ENCODE results near the gene H2BK1. TPM values are rescaled to one million over a fixed set of nuclear protein-coding genes. Genes with fewer than 3 reads are reported as not detected.

H2BK1 gene
- total RNA-seq, 1 experiment from 2014 or later = not detected

GRCh38 chr7:151232917-151233701, 22.8 kb upstream of the H2BK1 start:
- peak; percentile 90 for DNase-seq (ENCODE audit: low read depth)

GRCh38 chr7:151232091-151232916, 22.0 kb upstream of the H2BK1 start, which contains the start of gene CHPF2:
Gene CHPF2 (plus strand): TSS chr7:151232483. CDS start chr7:151234012, 1,529 bp downstream.
- DNase-seq (ENCODE audit: low read depth) = peak; percentile 88

- DNase-seq (ENCODE audit: low read depth) = no peak
Measured at GRCh38 chr7:151231080-151231479, 20.8 kb upstream of the H2BK1 start.

GRCh38 chr7:151229249-151229648, 19.0 kb upstream of the H2BK1 start:
- no peak for DNase-seq (ENCODE audit: low read depth)

- DNase-seq (ENCODE audit: low read depth) = no peak
Measured at GRCh38 chr7:151228024-151228866, 18.0 kb upstream of the H2BK1 start.

DNA sequence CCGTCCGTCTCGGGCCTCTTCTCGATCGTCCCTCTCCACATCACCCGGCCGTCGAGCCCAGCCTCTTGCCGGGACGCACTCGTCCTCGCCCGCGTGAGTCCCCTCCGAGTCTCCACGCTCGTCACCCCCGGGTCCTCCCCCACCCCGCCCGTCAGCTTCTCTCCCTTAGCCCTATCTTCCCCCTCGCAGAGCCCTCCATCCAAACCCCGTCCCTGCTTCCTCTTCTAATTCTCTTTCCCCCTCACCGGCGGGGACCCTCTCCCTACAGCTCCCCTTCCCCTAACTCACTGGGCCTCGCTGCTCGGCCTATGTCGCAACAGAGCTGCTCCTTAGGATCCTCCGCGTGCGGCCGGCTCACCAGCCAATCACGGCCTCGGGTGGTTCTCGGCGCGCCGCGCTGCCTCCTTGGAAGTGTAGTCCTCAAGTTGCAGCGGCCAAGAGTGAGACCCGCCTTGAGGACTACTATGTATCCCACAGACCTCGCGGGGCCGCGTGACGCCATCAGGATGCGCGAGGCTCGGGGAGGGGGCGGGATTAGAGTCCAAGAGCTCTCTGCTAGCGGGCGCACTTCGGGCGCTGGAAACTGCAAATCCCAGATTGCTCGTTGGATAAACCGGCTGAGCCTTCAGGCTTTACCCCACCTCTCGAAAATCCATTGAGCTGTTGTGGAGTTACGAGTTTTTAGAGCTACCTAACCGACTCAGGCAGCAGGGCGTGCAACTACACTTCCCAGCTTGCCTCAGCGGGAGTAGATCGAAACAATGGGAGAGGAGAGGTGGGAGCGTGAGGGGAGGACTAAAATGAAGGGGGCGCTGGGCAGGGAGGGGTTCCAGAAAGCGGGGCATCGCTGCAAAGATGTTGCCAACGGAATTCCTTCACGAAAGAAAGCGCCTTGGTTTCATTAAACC, 16.8 kb upstream of the H2BK1 start, which contains the start of gene ABCF2:
Gene ABCF2 (minus strand): TSS at position 331 of the 908 bp plus-strand sequence. CDS start 747 bp downstream, outside the sequence.
- peak; percentile 100 for DNase-seq (ENCODE audit: low read depth)

- DNase-seq (ENCODE audit: low read depth) = no peak
Measured at GRCh38 chr7:151226560-151226874, 16.2 kb upstream of the H2BK1 start.

DNA sequence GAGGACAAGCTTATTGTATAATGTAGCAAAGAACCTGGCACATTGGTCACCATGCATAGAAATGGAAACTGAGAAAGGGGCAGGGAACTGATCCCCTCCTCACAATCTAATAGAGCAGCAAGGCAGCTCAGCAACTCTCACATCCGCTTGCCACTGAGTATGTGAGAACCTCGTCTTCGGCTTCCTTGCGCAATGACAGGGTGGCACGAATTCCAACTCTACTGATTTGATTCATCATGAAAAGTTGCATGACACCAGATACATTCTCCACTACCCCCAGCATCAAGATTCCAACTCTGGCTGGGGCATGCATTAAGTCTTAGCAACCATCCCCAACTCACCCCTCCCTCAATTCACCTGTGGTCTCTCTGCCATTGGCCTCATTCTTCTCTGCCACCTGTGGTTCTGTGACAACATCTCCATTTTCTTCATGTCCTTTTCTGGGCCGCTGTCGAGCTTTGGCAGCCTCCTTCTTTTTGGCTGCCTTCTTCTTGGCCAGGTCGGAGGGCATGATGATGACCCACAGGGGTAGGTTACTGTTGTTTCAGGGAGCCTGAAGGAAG, 15.7 kb upstream of the H2BK1 start:
- DNase-seq (ENCODE audit: low read depth) = no peak

DNA sequence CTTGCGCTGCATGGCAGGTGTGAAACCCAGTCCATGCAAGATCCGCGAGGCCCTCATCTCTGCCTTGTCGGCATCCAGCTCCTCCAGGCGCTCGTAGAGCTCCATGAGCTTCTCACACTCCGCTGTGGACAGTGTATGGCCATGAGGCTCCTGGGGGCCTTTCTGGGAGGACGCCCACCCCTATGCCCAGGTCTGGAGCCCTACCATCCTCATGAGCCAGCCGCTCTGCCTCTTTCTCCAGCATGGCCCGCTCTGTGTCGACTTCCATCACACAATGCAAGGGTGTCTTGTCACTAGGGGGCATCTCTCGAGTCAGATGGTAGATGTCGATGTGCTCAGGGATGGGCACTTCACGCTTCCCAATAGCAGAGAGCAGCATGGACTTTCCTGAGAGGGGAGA, 13.4 kb upstream of the H2BK1 start:
- DNase-seq (ENCODE audit: low read depth) = no peak

GRCh38 chr7:151218170-151218569, 7.9 kb upstream of the H2BK1 start:
- no peak for DNase-seq (ENCODE audit: low read depth)

- DNase-seq (ENCODE audit: low read depth) = no peak
Measured at GRCh38 chr7:151215396-151215795, 5.1 kb upstream of the H2BK1 start.

DNA sequence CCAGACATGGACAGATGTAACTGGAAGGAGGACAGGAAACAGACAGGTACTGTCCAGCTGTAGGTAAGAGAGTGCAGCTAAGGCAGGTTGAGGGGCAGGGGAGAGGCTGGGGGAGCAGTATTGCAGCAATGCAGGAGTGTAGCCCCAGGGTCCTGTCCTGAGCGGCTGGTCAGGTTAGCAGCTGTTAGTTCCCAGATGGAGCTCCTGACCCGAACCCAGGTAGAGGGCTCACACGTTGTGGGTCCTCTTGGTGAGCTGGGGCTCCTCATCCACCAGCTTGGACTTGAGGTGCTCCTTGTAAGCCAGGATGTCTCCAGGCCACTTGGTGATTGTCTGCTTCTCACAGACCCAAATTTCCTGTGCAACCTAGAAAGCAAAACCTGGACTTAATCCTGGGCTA, 3.5 kb upstream of the H2BK1 start:
- no peak for DNase-seq (ENCODE audit: low read depth)

DNA sequence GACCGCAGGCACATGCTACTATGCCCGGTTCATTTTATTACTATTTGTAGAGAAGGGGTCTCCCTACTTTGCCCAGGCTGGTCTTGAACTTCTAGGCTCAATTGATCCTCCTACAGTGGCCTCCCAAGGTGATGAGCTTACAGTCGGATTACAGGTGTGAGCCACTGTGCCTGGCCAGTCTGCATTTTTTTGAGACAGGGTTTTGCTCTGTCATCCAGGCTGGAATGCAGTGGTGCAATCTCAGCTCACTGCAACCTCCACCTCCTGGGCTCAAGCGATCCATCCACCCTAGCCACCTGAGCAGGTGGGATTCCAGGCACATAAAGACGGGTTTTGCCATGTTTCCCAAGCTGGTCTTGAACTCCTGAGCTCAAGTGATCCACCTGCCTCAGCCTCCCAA, 2.3 kb upstream of the H2BK1 start:
- DNase-seq (ENCODE audit: low read depth) = no peak

- no peak for DNase-seq (ENCODE audit: low read depth)
Measured at GRCh38 chr7:151211155-151211772, 976 bp upstream of the H2BK1 start.

GRCh38 chr7:151209588-151209987, 700 bp downstream of the H2BK1 start:
- DNase-seq (ENCODE audit: low read depth) = no peak

DNA sequence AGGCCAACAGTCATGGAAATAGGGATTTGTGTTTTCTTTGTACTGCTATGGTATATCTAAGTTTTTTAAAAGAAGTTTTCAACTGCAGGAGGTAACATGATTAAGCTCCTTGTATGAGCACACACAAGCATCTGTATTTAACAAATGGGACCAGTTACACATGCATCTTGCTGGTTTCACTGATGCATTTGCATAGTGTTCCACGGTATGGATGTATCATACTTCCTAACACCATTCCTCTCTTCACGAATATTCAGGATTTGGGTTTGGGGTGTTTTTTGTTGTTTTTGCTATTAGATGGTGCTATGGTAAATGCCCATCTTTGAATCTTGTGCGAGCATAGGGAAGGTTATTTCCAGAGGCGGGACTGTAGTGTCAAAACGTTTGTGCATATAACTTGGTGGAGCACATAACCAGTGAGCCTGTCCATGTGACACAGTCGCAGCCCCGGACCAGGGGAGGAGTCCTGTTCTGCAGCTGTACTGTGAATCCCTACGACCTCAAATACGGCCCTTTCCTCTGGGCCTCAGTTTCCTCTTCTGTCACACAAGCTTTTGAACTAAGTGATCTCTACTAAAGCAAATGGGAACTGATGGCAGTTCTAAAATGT, 1.9 kb downstream of the H2BK1 start:
- DNase-seq (ENCODE audit: low read depth) = no peak

DNA sequence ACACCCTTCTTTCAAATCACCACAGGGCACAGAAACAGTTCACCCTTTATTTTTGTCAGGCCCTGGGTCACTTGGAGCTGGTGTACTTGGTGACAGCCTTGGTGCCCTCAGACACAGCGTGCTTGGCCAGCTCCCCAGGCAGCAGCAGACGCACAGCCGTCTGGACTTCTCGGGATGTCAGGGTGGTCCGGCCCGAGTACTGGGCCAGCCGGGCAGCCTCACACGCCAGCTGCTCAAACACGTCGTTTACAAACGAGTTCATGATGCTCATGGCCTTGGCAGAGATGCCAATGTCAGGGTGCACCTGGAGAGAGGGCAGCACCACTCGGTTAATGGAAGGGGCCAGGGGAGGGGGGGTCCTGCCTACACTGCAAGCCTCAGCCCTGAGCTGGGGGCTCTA, 2.5 kb downstream of the H2BK1 start:
- no peak for DNase-seq (ENCODE audit: low read depth)

DNA sequence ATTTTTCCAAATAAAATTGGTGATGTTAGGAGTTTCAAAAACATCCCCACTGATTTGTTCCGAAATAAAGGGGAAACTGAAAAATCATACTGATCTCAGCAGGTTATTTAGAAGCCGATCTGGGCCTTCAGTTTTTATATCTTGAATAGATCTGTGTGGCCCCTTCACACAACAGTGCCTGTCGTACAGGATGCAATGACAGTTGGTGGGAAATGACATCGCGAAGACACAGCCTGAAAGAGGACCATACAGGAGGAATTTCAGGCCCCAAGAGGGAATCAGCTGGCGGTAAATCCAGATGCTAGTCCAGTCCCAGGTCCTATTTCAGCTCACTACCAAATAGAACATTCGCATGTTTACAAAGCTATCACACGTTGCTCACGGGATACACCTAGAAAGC, 3.0 kb downstream of the H2BK1 start:
- no peak for DNase-seq (ENCODE audit: low read depth)

DNA sequence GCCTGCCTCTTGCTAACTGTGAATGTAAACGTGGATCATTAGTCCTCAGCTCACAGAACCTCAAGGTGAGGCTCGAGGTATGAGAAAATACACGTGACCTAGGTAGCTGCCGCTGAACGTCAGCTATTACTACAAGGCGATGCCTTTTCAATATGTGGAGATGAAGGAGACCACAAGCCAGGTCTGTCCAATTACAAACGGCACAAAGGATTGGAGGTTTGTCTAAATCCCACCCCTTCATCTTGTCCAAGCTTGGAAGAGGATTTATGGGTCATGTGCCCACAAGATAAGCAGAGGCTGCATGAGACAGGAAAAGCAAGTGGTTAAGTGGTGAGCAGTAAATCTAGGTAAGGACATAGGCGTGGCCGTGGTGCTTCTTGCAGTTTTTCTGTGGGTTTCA, 3.4 kb downstream of the H2BK1 start:
- no peak for DNase-seq (ENCODE audit: low read depth)

DNA sequence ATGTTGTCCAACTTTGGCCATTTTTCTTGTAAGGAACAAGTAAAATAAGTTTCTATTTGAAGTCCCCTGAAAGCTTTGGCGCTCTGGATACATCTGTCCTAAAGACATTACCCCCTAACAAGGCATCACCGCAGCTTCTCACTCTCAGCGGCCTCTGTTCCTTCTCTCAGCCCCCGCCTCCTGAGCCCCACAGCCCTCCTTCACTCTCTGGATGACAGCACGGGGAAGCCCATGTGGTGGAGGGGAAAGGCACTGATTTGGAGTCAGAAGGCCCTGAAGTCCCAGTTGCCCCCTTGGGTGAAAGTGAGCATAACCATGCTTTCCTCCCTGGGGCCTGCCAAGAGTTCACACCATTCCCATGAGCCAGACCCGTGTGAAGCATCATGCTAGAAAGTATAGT, 4.6 kb downstream of the H2BK1 start:
- no peak for DNase-seq (ENCODE audit: low read depth)
